K562 treated with DMSO at 1 percent for 48 hours (cell line): ENCODE measurements around the gene BTN3A1. TPM values are rescaled to one million over a fixed set of nuclear protein-coding genes. Genes with fewer than 3 reads are reported as not detected.

ENCODE experiments used
- total RNA-seq: library from RNA; unstranded; fragments of 300-600 nt; gene quantifications from 2 replicates; pipeline ENCODE4 v1.2.3, GENCODE V29; 2022; ENCODE audit warnings: low replicate concordance; ENCODE audit errors: extremely low read depth

Gene BTN3A1
- total RNA-seq: not detected in 2 replicates

GRCh38 chr6:26401987-26402658, at the start of gene BTN3A1:
BTN3A1 (plus strand) TSS chr6:26402275; CDS start chr6:26405564, 3,289 bp downstream.

GRCh38 chr6:26457806-26458688, 56.0 kb downstream of the BTN3A1 start, which contains the start of gene BTN2A1:
BTN2A1 (plus strand) TSS chr6:26457955; CDS start chr6:26458637, 682 bp downstream.

Other genes starting within 250 kb of the BTN3A1 start
- gene BTN3A2, start 37.1 kb upstream of the BTN3A1 start, total RNA-seq: not detected in 2 replicates
- gene BTN2A2, start 19.2 kb upstream of the BTN3A1 start, total RNA-seq: not detected in 2 replicates
- not detected in 2 replicates for gene BTN3A3, start 38.2 kb downstream of the BTN3A1 start, total RNA-seq
- gene BTN2A1, start 55.7 kb downstream of the BTN3A1 start, total RNA-seq: not detected in 2 replicates
- not detected in 2 replicates for gene BTN1A1, start 98.0 kb downstream of the BTN3A1 start, total RNA-seq
- gene HMGN4, start 136.1 kb downstream of the BTN3A1 start, total RNA-seq: not detected in 2 replicates
- gene ABT1, start 194.7 kb downstream of the BTN3A1 start, total RNA-seq: not detected in 2 replicates